ENCODE data around the gene ALX1.

DNA sequence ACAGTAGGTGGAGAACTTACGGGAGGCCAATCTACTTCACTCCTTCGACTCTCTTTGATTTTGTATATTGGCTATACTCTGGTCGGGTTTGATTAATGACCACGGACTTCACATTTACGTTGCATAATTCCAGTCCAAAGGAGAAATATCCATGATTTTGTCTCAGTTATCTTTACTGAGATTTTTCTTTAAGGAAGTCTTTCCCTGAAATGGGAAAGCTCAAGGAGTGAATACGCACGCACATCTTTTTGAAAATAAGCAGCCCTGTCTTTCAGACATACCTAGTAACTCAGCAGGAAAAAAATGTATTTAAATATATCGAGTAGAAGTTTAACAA, 5.7 kb upstream of the ALX1 start:
- TF ChIP-seq CTCF (IDR thresholded peaks at IDR 0.05) (no peak), POLR2A (IDR thresholded peaks at IDR 0.05) (no peak)
